ENCODE results near the gene DNM2. TPM values are rescaled to one million over a fixed set of nuclear protein-coding genes. Genes with fewer than 3 reads are reported as not detected.

Gene DNM2
- total and polyA plus RNA-seq, 2 of the 13 experiments (the other 11 are each of a cell fraction or from before 2014, with no cell fraction given) = 41.7 to 59.8 TPM

DNA sequence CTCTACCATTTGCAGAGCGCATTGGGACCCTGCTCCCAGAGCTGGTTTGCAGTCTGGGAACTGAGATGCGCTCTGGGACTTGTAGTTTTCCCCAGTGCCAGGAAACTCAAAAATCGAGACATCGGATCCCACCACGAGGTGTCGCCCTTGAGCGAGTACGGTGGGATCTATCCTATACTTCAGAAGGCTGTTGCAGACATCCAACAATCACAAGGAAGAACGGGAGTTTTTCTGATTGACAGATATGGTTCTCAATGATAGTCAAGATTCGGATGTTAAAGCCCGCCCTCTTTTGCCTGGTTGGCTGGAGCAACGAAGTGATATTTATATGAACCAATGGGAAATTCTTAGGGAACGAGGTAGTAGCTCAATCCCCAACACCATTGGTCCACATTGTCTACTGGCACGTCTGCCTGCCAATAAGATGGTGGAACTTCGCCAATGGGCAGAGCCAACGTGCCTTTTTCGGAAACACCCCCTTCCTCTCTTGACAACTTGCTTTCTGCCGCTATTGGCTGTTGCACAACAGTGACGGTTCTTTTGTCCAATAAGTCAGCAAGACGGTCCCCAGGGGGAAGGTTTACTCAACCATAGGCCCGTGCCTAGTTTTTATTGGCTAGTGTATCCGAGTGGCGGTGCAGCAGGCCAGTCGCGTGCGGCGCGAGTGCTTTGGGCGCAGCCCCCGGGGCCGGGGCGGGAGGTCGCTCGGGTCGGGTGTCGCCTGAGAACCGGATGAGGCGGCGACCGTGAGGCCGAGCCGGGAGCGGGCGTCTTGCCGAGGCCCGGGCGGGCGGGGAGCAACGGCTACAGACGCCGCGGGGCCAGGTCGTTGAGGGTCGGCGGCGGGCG, at the start of gene DNM2 (continued):
- TF ChIP-seq, protein P1, sequence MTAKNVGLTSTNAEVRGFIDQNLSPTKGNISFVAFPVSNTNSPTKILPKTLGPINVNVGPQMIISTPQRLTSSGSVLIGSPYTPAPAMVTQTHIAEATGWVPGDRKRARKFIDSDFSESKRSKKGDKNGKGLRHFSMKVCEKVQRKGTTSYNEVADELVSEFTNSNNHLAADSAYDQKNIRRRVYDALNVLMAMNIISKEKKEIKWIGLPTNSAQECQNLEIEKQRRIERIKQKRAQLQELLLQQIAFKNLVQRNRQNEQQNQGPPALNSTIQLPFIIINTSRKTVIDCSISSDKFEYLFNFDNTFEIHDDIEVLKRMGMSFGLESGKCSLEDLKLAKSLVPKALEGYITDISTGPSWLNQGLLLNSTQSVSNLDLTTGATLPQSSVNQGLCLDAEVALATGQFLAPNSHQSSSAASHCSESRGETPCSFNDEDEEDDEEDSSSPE (CRISPR knock-in tag; IDR thresholded peaks at IDR 0.05) = no peak
- TF ChIP-seq KMT2A (CRISPR knock-in tag; IDR thresholded peaks at IDR 0.05) (0 out of 2 replicates have a peak, but pooled peaks have one; percentile 7), THAP11 (CRISPR knock-in tag; IDR thresholded peaks at IDR 0.05) (peak; percentile 98), ZNF30 (CRISPR knock-in tag; IDR thresholded peaks at IDR 0.05) (no peak), SP4 (CRISPR knock-in tag; IDR thresholded peaks at IDR 0.05) (peak; percentile 99), ZNF766 (CRISPR knock-in tag; IDR thresholded peaks at IDR 0.05; ENCODE audit: borderline replicate concordance) (no peak), ZNF335 (CRISPR knock-in tag; IDR thresholded peaks at IDR 0.05) (peak; percentile 95), ZNF207 (IDR thresholded peaks at IDR 0.05; ENCODE audit: borderline replicate concordance) (no peak), ZNF33A (CRISPR knock-in tag; IDR thresholded peaks at IDR 0.05; ENCODE audit: borderline replicate concordance) (no peak), ZFY (CRISPR knock-in tag; IDR thresholded peaks at IDR 0.05) (peak; percentile 17; the same call in 1 of the 2 replicates), TBX3 (IDR thresholded peaks at IDR 0.05; ENCODE audit: borderline replicate concordance) (peak; percentile 79; the same call in 1 of the 2 replicates), EEA1 (CRISPR knock-in tag; IDR thresholded peaks at IDR 0.05; ENCODE audit: borderline replicate concordance) (no peak)
- TF ChIP-seq, protein P2, sequence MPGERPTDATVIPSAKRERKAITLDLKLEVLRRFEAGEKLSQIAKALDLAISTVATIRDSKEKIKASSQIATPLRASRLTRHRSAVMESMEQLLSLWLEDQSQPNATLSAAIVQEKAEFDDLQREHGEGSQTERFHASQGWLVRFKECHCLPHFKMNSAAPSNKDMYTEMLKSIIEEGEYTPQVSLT (CRISPR knock-in tag; IDR thresholded peaks at IDR 0.05; ENCODE audit: borderline replicate concordance, low read depth) = no peak
- TF ChIP-seq, protein P3, sequence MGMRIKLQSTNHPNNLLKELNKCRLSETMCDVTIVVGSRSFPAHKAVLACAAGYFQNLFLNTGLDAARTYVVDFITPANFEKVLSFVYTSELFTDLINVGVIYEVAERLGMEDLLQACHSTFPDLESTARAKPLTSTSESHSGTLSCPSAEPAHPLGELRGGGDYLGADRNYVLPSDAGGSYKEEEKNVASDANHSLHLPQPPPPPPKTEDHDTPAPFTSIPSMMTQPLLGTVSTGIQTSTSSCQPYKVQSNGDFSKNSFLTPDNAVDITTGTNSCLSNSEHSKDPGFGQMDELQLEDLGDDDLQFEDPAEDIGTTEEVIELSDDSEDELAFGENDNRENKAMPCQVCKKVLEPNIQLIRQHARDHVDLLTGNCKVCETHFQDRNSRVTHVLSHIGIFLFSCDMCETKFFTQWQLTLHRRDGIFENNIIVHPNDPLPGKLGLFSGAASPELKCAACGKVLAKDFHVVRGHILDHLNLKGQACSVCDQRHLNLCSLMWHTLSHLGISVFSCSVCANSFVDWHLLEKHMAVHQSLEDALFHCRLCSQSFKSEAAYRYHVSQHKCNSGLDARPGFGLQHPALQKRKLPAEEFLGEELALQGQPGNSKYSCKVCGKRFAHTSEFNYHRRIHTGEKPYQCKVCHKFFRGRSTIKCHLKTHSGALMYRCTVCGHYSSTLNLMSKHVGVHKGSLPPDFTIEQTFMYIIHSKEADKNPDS (CRISPR knock-in tag; IDR thresholded peaks at IDR 0.05) = no peak
- TF ChIP-seq, protein P4, sequence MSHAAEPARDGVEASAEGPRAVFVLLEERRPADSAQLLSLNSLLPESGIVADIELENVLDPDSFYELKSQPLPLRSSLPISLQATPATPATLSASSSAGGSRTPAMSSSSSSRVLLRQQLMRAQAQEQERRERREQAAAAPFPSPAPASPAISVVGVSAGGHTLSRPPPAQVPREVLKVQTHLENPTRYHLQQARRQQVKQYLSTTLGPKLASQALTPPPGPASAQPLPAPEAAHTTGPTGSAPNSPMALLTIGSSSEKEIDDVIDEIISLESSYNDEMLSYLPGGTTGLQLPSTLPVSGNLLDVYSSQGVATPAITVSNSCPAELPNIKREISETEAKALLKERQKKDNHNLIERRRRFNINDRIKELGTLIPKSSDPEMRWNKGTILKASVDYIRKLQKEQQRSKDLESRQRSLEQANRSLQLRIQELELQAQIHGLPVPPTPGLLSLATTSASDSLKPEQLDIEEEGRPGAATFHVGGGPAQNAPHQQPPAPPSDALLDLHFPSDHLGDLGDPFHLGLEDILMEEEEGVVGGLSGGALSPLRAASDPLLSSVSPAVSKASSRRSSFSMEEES (CRISPR knock-in tag; IDR thresholded peaks at IDR 0.05) = 0 out of 2 replicates have a peak, but pooled peaks have one; percentile 21
- TF ChIP-seq, protein P5, sequence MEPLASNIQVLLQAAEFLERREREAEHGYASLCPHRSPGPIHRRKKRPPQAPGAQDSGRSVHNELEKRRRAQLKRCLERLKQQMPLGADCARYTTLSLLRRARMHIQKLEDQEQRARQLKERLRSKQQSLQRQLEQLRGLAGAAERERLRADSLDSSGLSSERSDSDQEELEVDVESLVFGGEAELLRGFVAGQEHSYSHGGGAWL (CRISPR knock-in tag; IDR thresholded peaks at IDR 0.05) = no peak
- TF ChIP-seq, protein P6, sequence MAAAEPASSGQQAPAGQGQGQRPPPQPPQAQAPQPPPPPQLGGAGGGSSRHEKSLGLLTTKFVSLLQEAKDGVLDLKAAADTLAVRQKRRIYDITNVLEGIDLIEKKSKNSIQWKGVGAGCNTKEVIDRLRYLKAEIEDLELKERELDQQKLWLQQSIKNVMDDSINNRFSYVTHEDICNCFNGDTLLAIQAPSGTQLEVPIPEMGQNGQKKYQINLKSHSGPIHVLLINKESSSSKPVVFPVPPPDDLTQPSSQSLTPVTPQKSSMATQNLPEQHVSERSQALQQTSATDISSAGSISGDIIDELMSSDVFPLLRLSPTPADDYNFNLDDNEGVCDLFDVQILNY (CRISPR knock-in tag; conservative IDR thresholded peaks at IDR 0.05) = no peak
- TF ChIP-seq, protein P7, sequence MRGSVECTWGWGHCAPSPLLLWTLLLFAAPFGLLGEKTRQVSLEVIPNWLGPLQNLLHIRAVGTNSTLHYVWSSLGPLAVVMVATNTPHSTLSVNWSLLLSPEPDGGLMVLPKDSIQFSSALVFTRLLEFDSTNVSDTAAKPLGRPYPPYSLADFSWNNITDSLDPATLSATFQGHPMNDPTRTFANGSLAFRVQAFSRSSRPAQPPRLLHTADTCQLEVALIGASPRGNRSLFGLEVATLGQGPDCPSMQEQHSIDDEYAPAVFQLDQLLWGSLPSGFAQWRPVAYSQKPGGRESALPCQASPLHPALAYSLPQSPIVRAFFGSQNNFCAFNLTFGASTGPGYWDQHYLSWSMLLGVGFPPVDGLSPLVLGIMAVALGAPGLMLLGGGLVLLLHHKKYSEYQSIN (CRISPR knock-in tag; IDR thresholded peaks at IDR 0.05; ENCODE audit: borderline replicate concordance) = no peak

Measured in HepG2 (cell line).